HepG2 (cell line): ENCODE results near the gene SNRNP27. TPM values are rescaled to one million over a fixed set of nuclear protein-coding genes. Genes with fewer than 3 reads are reported as not detected.

Experiments used
- ATAC-seq: fragments of 200-7000 bp; cut with Tn5 transposase; 3 replicates; pipeline ENCODE4 v1.9.1; 2020; ENCODE audit warnings: mild to moderate bottlenecking, moderate library complexity
- BruUV-seq: library from RNA; stranded (reverse); fragments of 400-500 nt; replicated peaks from 2 replicates; lab custom pipeline; 2021; lab: Mats Ljungman, UMichigan
- CTCF ChIA-PET: fragments of 300-600 bp; formaldehyde crosslinking; extraction: SDS; loops from one replicate; lab custom pipeline; 2021; ENCODE audit warnings: low total read pairs, inconsistent platforms, low intra/inter-chr PET ratio; lab: Yijun Ruan, JAX
- POLR2A ChIA-PET: fragments of 350-600 bp; sonication (Branson Sonifier 250); formaldehyde crosslinking; loops from one replicate; lab custom pipeline; 2020; ENCODE audit warnings: antibody characterized with exemption, inconsistent platforms; lab: Yijun Ruan, JAX
- DNase-seq: peaks from one replicate; pipeline ENCODE4 v3.0.0-alpha.2; 2015; ENCODE audit warnings: low spot score
- FAIRE-seq: peaks from 3 replicates; lab custom pipeline; 2011; peaks lifted over from hg19 to GRCh38; lab: Jason Lieb, UNC
- H2AFZ ChIP-seq: one replicate; pipeline ENCODE4 v1.6.1; 2011; ENCODE audit warnings: low read length, inconsistent platforms
- H3K27ac ChIP-seq: fragments of 300-600 bp; 3 replicates; pipeline ENCODE4 v1.8.0; 2011; ENCODE audit warnings: mixed run types, mild to moderate bottlenecking, mixed read lengths, low read length, inconsistent platforms; ENCODE audit not compliant: insufficient read depth; ENCODE audit errors: extremely low read length
- H3K27me3 ChIP-seq, 2 experiments: fragments of 200-600 bp in 1 of 2; 2 replicates in 1 of 2; 3 replicates in 1 of 2; pipeline versions ENCODE4 v1.6.0 to v1.8.0; 2011; ENCODE audit warnings: low read length in 2 of 2, mild to moderate bottlenecking in 2 of 2, moderate library complexity in 2 of 2, inconsistent platforms in 1 of 2; ENCODE audit not compliant: insufficient read depth in 2 of 2, control insufficient read depth in 1 of 2
- H3K36me3 ChIP-seq, 2 experiments: fragments of 200-600 bp in 1 of 2; replicated peaks in 1 of 2; 2 replicates in 1 of 2; 3 replicates in 1 of 2; pipeline versions ENCODE4 v1.5.1 to v1.8.0; 2011; ENCODE audit warnings: low read length in 2 of 2, inconsistent platforms in 1 of 2; ENCODE audit not compliant: insufficient read depth in 2 of 2, control insufficient read depth in 1 of 2
- H3K4me1 ChIP-seq: 2 replicates; pipeline ENCODE4 v1.5.1; 2012; ENCODE audit warnings: low read length, inconsistent platforms; ENCODE audit not compliant: insufficient read depth
- H3K4me2 ChIP-seq: 2 replicates; pipeline ENCODE4 v1.6.0; 2011; ENCODE audit warnings: low read depth, low read length, inconsistent platforms
- H3K4me3 ChIP-seq, 3 experiments: fragments of 200-600 bp in 1 of 3; sonication (generic), shearing (Covaris generic) in 1 of 3; replicated peaks in 1 of 3; 2 replicates each; pipeline ENCODE4 v1.5.1; 2011 to 2016; ENCODE audit warnings: low read length in 3 of 3, inconsistent platforms in 2 of 3, low read depth in 2 of 3, mild to moderate bottlenecking in 2 of 3, control low read depth in 1 of 3, mixed read lengths in 1 of 3; ENCODE audit not compliant: insufficient read depth in 1 of 3
- H3K79me2 ChIP-seq: one replicate; pipeline ENCODE4 v1.6.1; 2011; ENCODE audit warnings: low read length, inconsistent platforms; ENCODE audit not compliant: insufficient read depth
- H3K9ac ChIP-seq: 2 replicates; pipeline ENCODE4 v1.6.0; 2011; ENCODE audit warnings: mild to moderate bottlenecking, low read depth, low read length, inconsistent platforms; ENCODE audit not compliant: insufficient read depth
- H3K9me3 ChIP-seq: 2 replicates; pipeline ENCODE4 v1.5.1; 2012; ENCODE audit warnings: mild to moderate bottlenecking, low read length
- H4K20me1 ChIP-seq: 2 replicates; pipeline ENCODE4 v1.6.0; 2011; ENCODE audit warnings: inconsistent platforms, mild to moderate bottlenecking, low read length, moderate library complexity; ENCODE audit not compliant: insufficient read depth
- CEBPB ChIP-seq: IDR thresholded peaks from 2 replicates; pipeline ENCODE4 v1.6.1; 2011; ENCODE audit warnings: low read depth, low read length, improper control_type of control experiment, borderline replicate concordance
- CEBPG ChIP-seq: IDR thresholded peaks from 2 replicates; pipeline ENCODE4 v1.6.1; 2016
- CHD4 ChIP-seq: fragments of 200-600 bp; sonication (generic); IDR thresholded peaks from 2 replicates; pipeline ENCODE4 v1.7.0; 2017; ENCODE audit warnings: mild to moderate bottlenecking, low read length, borderline replicate concordance
- CREB1 ChIP-seq, 2 experiments: fragments of 450-650 bp in 1 of 2; IDR thresholded peaks; 2 replicates each; pipeline ENCODE4 v1.6.1; 2016 to 2017; ENCODE audit warnings: control low read depth in 1 of 2, mild to moderate bottlenecking in 1 of 2, missing compliant biosample characterization in 1 of 2, missing genetic modification characterization in 1 of 2
- GATAD1 ChIP-seq: IDR thresholded peaks from 2 replicates; pipeline ENCODE4 v1.6.1; 2016; ENCODE audit warnings: missing genetic modification reagents, missing compliant biosample characterization
- POGZ ChIP-seq: sonication (generic); formaldehyde crosslinking; IDR thresholded peaks from 2 replicates; pipeline ENCODE4 v1.4.0; 2020; ENCODE audit warnings: mild to moderate bottlenecking, missing genetic modification reagents
- POLR2AphosphoS5 ChIP-seq: IDR thresholded peaks from 2 replicates; pipeline ENCODE4 v1.6.1; 2012; ENCODE audit warnings: low read depth, low read length
- POLR2G ChIP-seq: fragments of 200-400 bp; formaldehyde crosslinking; IDR thresholded peaks from 2 replicates; pipeline ENCODE4 v1.6.1; 2018; ENCODE audit warnings: mild to moderate bottlenecking, low read depth, low read length, moderate library complexity
- RARG ChIP-seq: sonication (generic); formaldehyde crosslinking; IDR thresholded peaks from 2 replicates; pipeline ENCODE4 v1.4.0; 2020; ENCODE audit warnings: low read depth, mild to moderate bottlenecking, missing genetic modification reagents
- RBM22 ChIP-seq: fragments of 200-400 bp; formaldehyde crosslinking; optimal IDR thresholded peaks from 2 replicates; pipeline ENCODE3; 2017; ENCODE audit warnings: mild to moderate bottlenecking, low read length, moderate library complexity
- REL ChIP-seq: sonication (generic); formaldehyde crosslinking; conservative IDR thresholded peaks from 2 replicates; pipeline ENCODE4 v1.8.0; 2022; ENCODE audit warnings: mild to moderate bottlenecking, missing genetic modification reagents, moderate library complexity
- RFX5 ChIP-seq: IDR thresholded peaks from 2 replicates; pipeline ENCODE4 v1.6.1; 2011; ENCODE audit warnings: low read depth, low read length, improper control_type of control experiment
- SAP130 ChIP-seq: IDR thresholded peaks from 2 replicates; pipeline ENCODE4 v1.6.1; 2016; ENCODE audit warnings: low read depth
- SKI ChIP-seq: fragments of 450-650 bp; IDR thresholded peaks from one replicate; pipeline ENCODE4 v1.6.1; 2018; ENCODE audit warnings: mild to moderate bottlenecking; ENCODE audit not compliant: partially characterized antibody
- ZFX ChIP-seq: sonication (generic); formaldehyde crosslinking; IDR thresholded peaks from 2 replicates; pipeline ENCODE4 v1.4.0; 2020; ENCODE audit warnings: mild to moderate bottlenecking, low read depth, missing genetic modification reagents, moderate library complexity
- ZNF354B ChIP-seq: sonication (generic); formaldehyde crosslinking; IDR thresholded peaks from 2 replicates; pipeline ENCODE4 v1.8.0; 2022; ENCODE audit warnings: mild to moderate bottlenecking, missing genetic modification reagents
- ZNF510 ChIP-seq: sonication (generic); formaldehyde crosslinking; IDR thresholded peaks from 2 replicates; pipeline ENCODE4 v1.4.0; 2020; ENCODE audit warnings: low read depth, mild to moderate bottlenecking, missing genetic modification reagents
- WGBS: methylation state at CpG from one replicate; pipeline ENCODE4 v1.1.6; 2017; ENCODE audit warnings: low lambda C conversion rate; 5-methylcytosine and 5-hydroxymethylcytosine counted together
- in situ Hi-C: cut with HindIII; loops from 2 replicates; pipeline ENCODE4 v1.10.0; 2017; ENCODE audit warnings: low pct_unique_long_range_greater_than_20kb; ENCODE audit not compliant: extremely low pct_ligation_motif_present
- intact Hi-C: fragments of 100-400 bp; cut with micrococcal nuclease; formaldehyde crosslinking; loops from one replicate; pipeline ENCODE4 v1.10.0; 2022; ENCODE audit not compliant: unreplicated experiment
- polyA plus RNA-seq, 8 experiments: library from polyadenylated mRNA; depleted of rRNA in 3 of 8; stranded (reverse) in 7 of 8; unstranded in 1 of 8; fragments of >200 nt; fragmentation: Illumina TruSeq in 4 of 8; extraction: Trizol in 4 of 8; gene quantifications; 2 replicates each; pipeline versions ENCODE4 v1.2.1 to v1.2.3, GENCODE V29; 2011 to 2016; ENCODE audit warnings: low read depth in 4 of 8, missing spikeins in 1 of 8, mixed read lengths in 1 of 8; ENCODE audit not compliant: insufficient read depth in 1 of 8
- total RNA-seq, 5 experiments: library from RNA; depleted of rRNA; stranded (reverse); fragments of >200 nt; fragmentation: Illumina TruSeq; extraction: Trizol; gene quantifications; 2 replicates each; pipeline ENCODE4 v1.2.3, GENCODE V29; 2016; ENCODE audit warnings: low read depth in 1 of 5
- TF ChIP-seq, protein P1 (sequence below): sonication (generic); formaldehyde crosslinking; IDR thresholded peaks from 2 replicates; pipeline ENCODE4 v1.5.1; 2020; ENCODE audit warnings: missing genetic modification reagents, mild to moderate bottlenecking, borderline replicate concordance
- TF ChIP-seq, protein P2 (sequence below): sonication (generic); formaldehyde crosslinking; IDR thresholded peaks from 2 replicates; pipeline ENCODE4 v1.8.1; 2023; ENCODE audit warnings: mild to moderate bottlenecking, missing genetic modification reagents, borderline replicate concordance
- TF ChIP-seq, protein P3 (sequence below): sonication (generic); formaldehyde crosslinking; conservative IDR thresholded peaks from 2 replicates; pipeline ENCODE4 v1.4.0; 2020; ENCODE audit warnings: missing genetic modification reagents

The SNRNP27 gene
- total and polyA plus RNA-seq, 2 of the 13 experiments (the other 11 are each of a cell fraction or from before 2014, with no cell fraction given): 49.8 to 54.6 TPM

DNA sequence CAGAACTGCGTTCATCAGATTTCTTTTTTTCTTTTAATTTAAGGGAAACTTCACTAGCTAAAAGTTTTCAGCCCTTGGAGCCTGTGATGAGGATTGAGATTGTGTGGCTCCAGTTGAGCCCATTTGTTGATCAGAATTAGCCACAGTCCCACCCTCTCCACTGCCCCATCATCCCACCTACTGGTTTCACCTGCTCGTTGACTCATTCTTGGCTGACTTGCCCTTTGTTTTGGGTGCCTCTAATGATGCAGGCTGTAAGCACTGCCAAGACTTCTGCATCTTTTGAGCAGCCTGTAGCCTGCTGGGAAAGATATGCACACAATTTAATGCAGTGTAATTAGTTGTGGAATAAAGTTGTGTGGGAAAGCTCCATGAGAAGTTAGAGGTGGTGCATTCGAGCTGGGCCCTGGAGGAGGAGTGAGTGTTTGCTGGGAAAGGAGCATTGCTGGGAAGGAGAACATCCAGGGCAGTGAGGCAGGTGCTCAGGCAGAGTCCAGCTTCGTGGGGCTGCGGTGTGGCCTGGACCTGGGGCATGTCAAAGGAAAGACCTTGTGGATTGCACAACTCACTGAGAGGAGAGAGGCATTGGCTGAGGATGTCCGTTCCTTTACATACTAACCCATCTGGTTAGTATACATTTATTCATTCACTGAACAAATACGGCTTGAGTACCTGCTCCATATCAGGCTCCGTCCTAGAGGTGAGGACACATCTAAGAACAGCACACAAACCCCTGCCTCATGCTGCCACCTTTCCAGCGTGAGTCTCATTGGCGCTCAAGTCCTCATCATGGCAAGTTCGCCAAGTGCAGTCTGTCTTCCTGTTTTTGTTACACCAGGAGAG is 49.5 kb downstream of the SNRNP27 start:
- Histone ChIP-seq H3K4me1 (peaks cover 42% of the 10 kb centered on the region), H3K79me2 (no peaks in the 10 kb centered on the region), H3K9ac (no peak overlapping the region), H3K36me3 (peaks cover 4 to 20% of the 10 kb centered on the region in 2 experiments), H3K4me3 (no peak overlapping the region), H3K27me3 (no peaks in the 10 kb centered on the region), H4K20me1 (no peaks in the 10 kb centered on the region), H3K27ac (no peak overlapping the region), H2AFZ (no peak overlapping the region), H3K4me2 (no peak overlapping the region), H3K9me3 (no peaks in the 10 kb centered on the region)
- intact Hi-C loops (no loop called here), in situ Hi-C loops (no loop called here)
- BruUV-seq: no TSS peak
- ChIA-PET CTCF (no interaction called here), POLR2A (interaction anchor here (0.9 to 1.9 kb wide), 2 partner anchors 29 to 165 kb away, joined by 3 to 7 read pairs; partner anchors contain the start of gene MXD1)
- 87% methylated on average over 11 of the region's 11 CpGs for WGBS
- no peak for DNase-seq
- FAIRE-seq: no peak
- ATAC-seq: no peak
- TF ChIP-seq, protein P1, sequence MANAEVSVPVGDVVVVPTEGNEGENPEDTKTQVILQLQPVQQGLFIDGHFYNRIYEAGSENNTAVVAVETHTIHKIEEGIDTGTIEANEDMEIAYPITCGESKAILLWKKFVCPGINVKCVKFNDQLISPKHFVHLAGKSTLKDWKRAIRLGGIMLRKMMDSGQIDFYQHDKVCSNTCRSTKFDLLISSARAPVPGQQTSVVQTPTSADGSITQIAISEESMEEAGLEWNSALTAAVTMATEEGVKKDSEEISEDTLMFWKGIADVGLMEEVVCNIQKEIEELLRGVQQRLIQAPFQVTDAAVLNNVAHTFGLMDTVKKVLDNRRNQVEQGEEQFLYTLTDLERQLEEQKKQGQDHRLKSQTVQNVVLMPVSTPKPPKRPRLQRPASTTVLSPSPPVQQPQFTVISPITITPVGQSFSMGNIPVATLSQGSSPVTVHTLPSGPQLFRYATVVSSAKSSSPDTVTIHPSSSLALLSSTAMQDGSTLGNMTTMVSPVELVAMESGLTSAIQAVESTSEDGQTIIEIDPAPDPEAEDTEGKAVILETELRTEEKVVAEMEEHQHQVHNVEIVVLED (CRISPR knock-in tag): no peak
- TF ChIP-seq ZNF510 (CRISPR knock-in tag): no peak
- peak; percentile 23; the same call in 1 of the 2 replicates for TF ChIP-seq ZFX
- TF ChIP-seq, protein P2, sequence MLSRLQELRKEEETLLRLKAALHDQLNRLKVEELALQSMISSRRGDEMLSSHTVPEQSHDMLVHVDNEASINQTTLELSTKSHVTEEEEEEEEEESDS: no peak
- TF ChIP-seq POGZ (CRISPR knock-in tag): no peak
- peak; percentile 71 for TF ChIP-seq CEBPG (CRISPR knock-in tag)
- TF ChIP-seq RARG: no peak
- TF ChIP-seq RBM22: peak; percentile 79
- no peak for TF ChIP-seq RFX5
- TF ChIP-seq CHD4: no peak
- no peak for TF ChIP-seq SKI
- no peak for TF ChIP-seq REL (CRISPR knock-in tag)
- TF ChIP-seq CEBPB: peak; percentile 87
- TF ChIP-seq POLR2G: peak; percentile 34
- no peak for TF ChIP-seq ZNF354B (CRISPR knock-in tag)
- no peak for TF ChIP-seq POLR2AphosphoS5
- 0 out of 2 replicates have a peak, but pooled peaks have one; percentile 14 for TF ChIP-seq SAP130 (CRISPR knock-in tag)
- TF ChIP-seq GATAD1 (CRISPR knock-in tag): no peak
- TF ChIP-seq, protein P3, sequence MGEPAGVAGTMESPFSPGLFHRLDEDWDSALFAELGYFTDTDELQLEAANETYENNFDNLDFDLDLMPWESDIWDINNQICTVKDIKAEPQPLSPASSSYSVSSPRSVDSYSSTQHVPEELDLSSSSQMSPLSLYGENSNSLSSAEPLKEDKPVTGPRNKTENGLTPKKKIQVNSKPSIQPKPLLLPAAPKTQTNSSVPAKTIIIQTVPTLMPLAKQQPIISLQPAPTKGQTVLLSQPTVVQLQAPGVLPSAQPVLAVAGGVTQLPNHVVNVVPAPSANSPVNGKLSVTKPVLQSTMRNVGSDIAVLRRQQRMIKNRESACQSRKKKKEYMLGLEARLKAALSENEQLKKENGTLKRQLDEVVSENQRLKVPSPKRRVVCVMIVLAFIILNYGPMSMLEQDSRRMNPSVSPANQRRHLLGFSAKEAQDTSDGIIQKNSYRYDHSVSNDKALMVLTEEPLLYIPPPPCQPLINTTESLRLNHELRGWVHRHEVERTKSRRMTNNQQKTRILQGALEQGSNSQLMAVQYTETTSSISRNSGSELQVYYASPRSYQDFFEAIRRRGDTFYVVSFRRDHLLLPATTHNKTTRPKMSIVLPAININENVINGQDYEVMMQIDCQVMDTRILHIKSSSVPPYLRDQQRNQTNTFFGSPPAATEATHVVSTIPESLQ (CRISPR knock-in tag): no peak
- TF ChIP-seq CREB1 (IDR thresholded peaks at IDR 0.05): no peak
- TF ChIP-seq CREB1 (CRISPR knock-in tag; IDR thresholded peaks at IDR 0.05): no peak
